A673 (cell line): Measurements from ENCODE around the gene FRMPD4.

ENCODE experiments used
- EZH2 ChIP-seq: fragments of 200-600 bp; sonication (generic); IDR thresholded peaks from 2 replicates; pipeline ENCODE4 v1.6.1; 2017; ENCODE audit warnings: borderline replicate concordance, low read depth, mild to moderate bottlenecking, mixed read lengths, antibody characterized with exemption, low read length; ENCODE audit not compliant: poor library complexity, severe bottlenecking
- TF ChIP-seq, protein P1 (sequence below): fragments of 300-800, 200-600 bp; sonication (generic); conservative IDR thresholded peaks from 2 replicates; pipeline ENCODE4 v1.5.1; 2017; ENCODE audit warnings: low read depth, mild to moderate bottlenecking, antibody characterized with exemption, low read length, moderate library complexity, mixed read lengths

GRCh38 chrX:12679522-12679921 is 541.2 kb downstream of the FRMPD4 start:
- TF ChIP-seq, protein P1, sequence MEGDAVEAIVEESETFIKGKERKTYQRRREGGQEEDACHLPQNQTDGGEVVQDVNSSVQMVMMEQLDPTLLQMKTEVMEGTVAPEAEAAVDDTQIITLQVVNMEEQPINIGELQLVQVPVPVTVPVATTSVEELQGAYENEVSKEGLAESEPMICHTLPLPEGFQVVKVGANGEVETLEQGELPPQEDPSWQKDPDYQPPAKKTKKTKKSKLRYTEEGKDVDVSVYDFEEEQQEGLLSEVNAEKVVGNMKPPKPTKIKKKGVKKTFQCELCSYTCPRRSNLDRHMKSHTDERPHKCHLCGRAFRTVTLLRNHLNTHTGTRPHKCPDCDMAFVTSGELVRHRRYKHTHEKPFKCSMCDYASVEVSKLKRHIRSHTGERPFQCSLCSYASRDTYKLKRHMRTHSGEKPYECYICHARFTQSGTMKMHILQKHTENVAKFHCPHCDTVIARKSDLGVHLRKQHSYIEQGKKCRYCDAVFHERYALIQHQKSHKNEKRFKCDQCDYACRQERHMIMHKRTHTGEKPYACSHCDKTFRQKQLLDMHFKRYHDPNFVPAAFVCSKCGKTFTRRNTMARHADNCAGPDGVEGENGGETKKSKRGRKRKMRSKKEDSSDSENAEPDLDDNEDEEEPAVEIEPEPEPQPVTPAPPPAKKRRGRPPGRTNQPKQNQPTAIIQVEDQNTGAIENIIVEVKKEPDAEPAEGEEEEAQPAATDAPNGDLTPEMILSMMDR = no peak
- TF ChIP-seq EZH2 = no peak
